BE2C (cell line): Measurements from ENCODE around the gene LCLAT1.

ENCODE experiments used
- DNase-seq: peaks from one replicate; pipeline ENCODE4 v3.0.0-alpha.2; 2020
- H3K27me3 ChIP-seq: fragments of 250-450 bp; sonication (Bioruptor Pico); 2 replicates; pipeline ENCODE4 v1.5.1; 2020; ENCODE audit warnings: mild to moderate bottlenecking
- H3K36me3 ChIP-seq: fragments of 250-450 bp; sonication (Bioruptor Pico); 2 replicates; pipeline ENCODE4 v1.5.1; 2020; ENCODE audit warnings: mild to moderate bottlenecking
- H3K4me1 ChIP-seq: fragments of 250-450 bp; sonication (Bioruptor Pico); 2 replicates; pipeline ENCODE4 v1.5.1; 2020
- H3K4me3 ChIP-seq: 2 replicates; pipeline ENCODE4 v1.5.1; 2011; ENCODE audit warnings: low read depth, low read length
- H3K9me3 ChIP-seq: fragments of 250-450 bp; sonication (Bioruptor Pico); 2 replicates; pipeline ENCODE4 v1.5.1; 2020
- CTCF ChIP-seq: IDR thresholded peaks from 2 replicates; pipeline ENCODE4 v1.5.1; 2012; ENCODE audit warnings: mild to moderate bottlenecking, low read depth, low read length

LCLAT1 gene

GRCh38 chr2:30480703-30481322 is 33.8 kb downstream of the LCLAT1 start:
- H3K27me3 ChIP-seq: no peaks in the 10 kb centered on the region
- DNase-seq: no peak
- no peak for TF ChIP-seq CTCF
- no peak overlapping the region for H3K4me3 ChIP-seq
- peaks cover 26% of the 10 kb centered on the region for H3K4me1 ChIP-seq
- H3K9me3 ChIP-seq: no peaks in the 10 kb centered on the region
- no peaks in the 10 kb centered on the region for H3K36me3 ChIP-seq

GRCh38 chr2:30481323-30481800 is 34.3 kb downstream of the LCLAT1 start:
- H3K36me3 ChIP-seq: no peaks in the 10 kb centered on the region
- H3K9me3 ChIP-seq: no peaks in the 10 kb centered on the region
- no peaks in the 10 kb centered on the region for H3K27me3 ChIP-seq
- TF ChIP-seq CTCF: no peak
- no peak overlapping the region for H3K4me3 ChIP-seq
- H3K4me1 ChIP-seq: peaks cover 27% of the 10 kb centered on the region
- no peak for DNase-seq

- no peak for TF ChIP-seq CTCF
- Histone ChIP-seq H3K9me3 (no peaks in the 10 kb centered on the region), H3K4me3 (no peak overlapping the region), H3K36me3 (no peaks in the 10 kb centered on the region), H3K4me1 (peaks cover 27% of the 10 kb centered on the region), H3K27me3 (no peaks in the 10 kb centered on the region)
- DNase-seq: no peak
Observed at GRCh38 chr2:30482011-30482410, 35.0 kb downstream of the LCLAT1 start.

GRCh38 chr2:30484145-30484544 is 37.1 kb downstream of the LCLAT1 start:
- Histone ChIP-seq H3K4me1 (peaks cover 43% of the 10 kb centered on the region), H3K27me3 (no peaks in the 10 kb centered on the region), H3K4me3 (no peak overlapping the region), H3K9me3 (no peaks in the 10 kb centered on the region), H3K36me3 (no peaks in the 10 kb centered on the region)
- no peak for DNase-seq
- TF ChIP-seq CTCF: no peak

- no peaks in the 10 kb centered on the region for H3K9me3 ChIP-seq
- peaks cover 43% of the 10 kb centered on the region for H3K4me1 ChIP-seq
- no peak overlapping the region for H3K4me3 ChIP-seq
- DNase-seq: peak; percentile 72
- no peak for TF ChIP-seq CTCF
- H3K27me3 ChIP-seq: no peaks in the 10 kb centered on the region
- no peaks in the 10 kb centered on the region for H3K36me3 ChIP-seq
Observed at GRCh38 chr2:30484995-30485394, 37.9 kb downstream of the LCLAT1 start.

- Histone ChIP-seq H3K4me3 (no peak overlapping the region), H3K9me3 (no peaks in the 10 kb centered on the region), H3K27me3 (no peaks in the 10 kb centered on the region), H3K4me1 (peaks cover 35% of the 10 kb centered on the region), H3K36me3 (no peaks in the 10 kb centered on the region)
- DNase-seq: no peak
- no peak for TF ChIP-seq CTCF
Observed at GRCh38 chr2:30486655-30487054, 39.6 kb downstream of the LCLAT1 start.
